ENCODE measurements around the gene BIRC2. TPM values are rescaled to one million over a fixed set of nuclear protein-coding genes. Genes with fewer than 3 reads are reported as not detected.

Gene BIRC2
- total and polyA plus RNA-seq, 8 donors: 17.3 to 301 (median 42.8) TPM

DNA sequence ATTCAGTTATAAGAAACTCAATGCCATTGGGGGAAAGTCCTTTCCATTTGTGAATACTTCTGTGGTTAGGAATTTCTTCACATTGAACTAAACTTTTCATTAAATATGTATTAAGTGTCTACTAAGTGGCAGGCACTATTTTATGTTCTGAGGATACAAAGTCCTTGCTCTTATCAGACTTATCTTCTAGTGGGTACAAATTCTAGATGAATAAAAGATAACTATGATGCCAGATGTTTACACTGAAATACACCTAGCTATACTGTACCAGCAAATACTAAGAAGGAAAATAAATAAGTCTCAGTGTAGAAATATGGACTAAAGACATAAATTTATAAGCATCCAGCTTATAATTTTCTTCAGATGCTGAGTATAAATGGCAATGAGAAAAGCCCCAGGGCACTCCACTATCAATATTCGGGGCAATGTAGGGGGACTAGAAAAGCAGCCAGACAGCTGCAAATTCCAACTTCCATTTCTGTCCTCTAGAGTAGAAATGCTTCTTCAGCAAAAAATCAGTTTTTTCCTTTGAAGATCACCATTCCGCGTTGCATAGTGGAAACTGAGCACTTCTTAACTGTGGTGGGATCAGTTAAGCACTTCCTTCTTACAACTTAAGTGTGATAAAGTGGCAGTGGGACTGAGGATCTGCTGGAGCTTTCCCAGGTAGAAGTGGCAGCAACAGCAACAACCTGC is 41.5 kb upstream of the BIRC2 start:
- intact Hi-C loops (cut with DNase I; ENCODE audit: low total_unique reads): no loop called here
- H3K27ac ChIP-seq: peak overlapping the region; percentile 42 to 86 (median 77)
- DNase-seq: no peak
- H3K36me3 ChIP-seq: no peaks in the 10 kb centered on the region
- no peak for TF ChIP-seq POLR2A (IDR thresholded peaks at IDR 0.05)
- TF ChIP-seq, protein P1, sequence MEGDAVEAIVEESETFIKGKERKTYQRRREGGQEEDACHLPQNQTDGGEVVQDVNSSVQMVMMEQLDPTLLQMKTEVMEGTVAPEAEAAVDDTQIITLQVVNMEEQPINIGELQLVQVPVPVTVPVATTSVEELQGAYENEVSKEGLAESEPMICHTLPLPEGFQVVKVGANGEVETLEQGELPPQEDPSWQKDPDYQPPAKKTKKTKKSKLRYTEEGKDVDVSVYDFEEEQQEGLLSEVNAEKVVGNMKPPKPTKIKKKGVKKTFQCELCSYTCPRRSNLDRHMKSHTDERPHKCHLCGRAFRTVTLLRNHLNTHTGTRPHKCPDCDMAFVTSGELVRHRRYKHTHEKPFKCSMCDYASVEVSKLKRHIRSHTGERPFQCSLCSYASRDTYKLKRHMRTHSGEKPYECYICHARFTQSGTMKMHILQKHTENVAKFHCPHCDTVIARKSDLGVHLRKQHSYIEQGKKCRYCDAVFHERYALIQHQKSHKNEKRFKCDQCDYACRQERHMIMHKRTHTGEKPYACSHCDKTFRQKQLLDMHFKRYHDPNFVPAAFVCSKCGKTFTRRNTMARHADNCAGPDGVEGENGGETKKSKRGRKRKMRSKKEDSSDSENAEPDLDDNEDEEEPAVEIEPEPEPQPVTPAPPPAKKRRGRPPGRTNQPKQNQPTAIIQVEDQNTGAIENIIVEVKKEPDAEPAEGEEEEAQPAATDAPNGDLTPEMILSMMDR (IDR thresholded peaks at IDR 0.05): no peak
- no peak for TF ChIP-seq EP300 (IDR thresholded peaks at IDR 0.05)
- no peak for TF ChIP-seq POLR2AphosphoS5 (IDR thresholded peaks at IDR 0.05)
- 35 to 62% (median 39%) methylated on average over 3 of the region's 3 CpGs for WGBS, 5 donors
- no peak overlapping the region for H3K4me3 ChIP-seq
- peaks cover 0 to 15% (median 9%) of the 10 kb centered on the region in 4 donors for H3K9me3 ChIP-seq
- H3K4me1 ChIP-seq: peaks cover 0 to 28% (median 19%) of the 10 kb centered on the region in 4 donors
- H3K27me3 ChIP-seq: no peaks in the 10 kb centered on the region

DNA sequence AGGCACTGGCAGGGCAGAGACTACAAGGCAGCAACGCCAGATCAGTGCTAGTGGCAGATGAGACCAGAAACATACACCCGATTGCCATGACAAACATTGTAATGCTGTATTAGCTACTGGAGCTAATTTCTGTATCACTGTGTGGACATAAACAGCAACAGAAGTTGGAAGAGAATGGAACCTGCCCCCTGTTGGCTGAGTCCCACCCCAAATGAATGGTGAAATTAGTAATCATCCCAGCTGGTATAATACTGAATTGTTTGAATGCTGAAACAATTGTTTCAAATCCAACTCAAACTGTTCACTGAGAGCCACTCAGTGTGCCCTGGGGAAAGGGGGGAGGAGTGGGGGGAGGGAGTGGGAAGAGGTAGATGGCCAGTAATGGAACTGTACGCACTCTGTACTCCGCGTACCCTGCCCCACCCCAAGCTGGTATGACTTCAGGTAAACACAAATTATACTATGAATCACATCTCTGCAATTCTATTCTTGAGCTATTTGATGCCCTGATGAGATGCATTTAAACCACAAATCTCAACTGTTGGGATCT is 40.9 kb upstream of the BIRC2 start:
- Histone ChIP-seq H3K9me3 (peaks cover 0 to 15% (median 9%) of the 10 kb centered on the region in 4 donors), H3K4me3 (no peak overlapping the region), H3K4me1 (peaks cover 0 to 28% (median 17%) of the 10 kb centered on the region in 4 donors), H3K36me3 (no peaks in the 10 kb centered on the region), H3K27me3 (no peaks in the 10 kb centered on the region), H3K27ac (peak overlapping the region; percentile 42 to 86 (median 77))
- DNase-seq: peak; percentile 69 to 83
- intact Hi-C loops (cut with DNase I; ENCODE audit: low total_unique reads): no loop called here
- peak in 1 of 3 donors; percentile 21 for TF ChIP-seq POLR2AphosphoS5 (IDR thresholded peaks at IDR 0.05)
- no peak for TF ChIP-seq POLR2A (IDR thresholded peaks at IDR 0.05)
- 32 to 55% (median 37%) methylated on average over 5 of the region's 5 CpGs for WGBS, 5 donors

DNA sequence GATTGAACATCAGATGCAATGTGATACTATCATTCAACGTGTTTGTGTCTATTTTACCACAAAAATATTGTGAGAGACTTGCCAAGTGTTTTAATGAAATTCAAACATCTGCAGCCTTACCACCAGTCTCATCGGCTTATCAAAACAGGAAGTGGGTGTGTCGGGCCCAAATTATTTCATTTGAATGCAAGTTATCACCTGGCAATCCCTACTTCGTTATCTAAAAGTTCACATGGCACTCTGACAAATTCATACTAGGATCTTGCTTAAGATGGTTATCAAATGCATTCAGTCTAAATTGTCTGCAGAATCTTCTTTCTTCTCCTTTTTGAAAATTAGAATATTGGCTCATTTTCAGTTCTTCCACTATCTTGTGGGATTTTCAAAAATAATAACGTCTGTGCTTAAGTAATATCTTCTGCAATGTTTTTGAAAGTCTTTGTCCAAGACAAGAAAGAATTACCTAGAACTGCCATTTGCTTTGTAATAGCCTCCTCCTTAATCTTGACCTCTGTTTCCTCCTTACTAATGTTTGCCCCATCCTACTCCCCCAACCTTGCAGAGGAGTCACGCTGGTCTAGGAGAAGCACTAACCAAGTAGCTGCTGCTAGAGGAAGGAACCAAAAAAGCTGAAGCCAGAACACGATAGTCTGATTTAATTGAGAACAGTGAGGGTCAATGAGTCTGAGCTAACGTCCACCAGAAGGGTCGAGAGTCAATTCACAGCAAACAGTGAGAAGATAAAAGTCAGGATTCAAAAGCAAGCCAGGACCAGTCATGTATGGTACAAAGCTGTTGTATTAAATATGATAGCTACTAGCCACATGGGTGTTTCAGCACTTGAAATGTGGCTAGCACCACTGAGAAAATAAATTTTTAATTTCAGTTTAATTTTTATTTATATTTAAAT is 39.9 kb upstream of the BIRC2 start:
- TF ChIP-seq POLR2AphosphoS5 (IDR thresholded peaks at IDR 0.05) (no peak), EP300 (IDR thresholded peaks at IDR 0.05) (no peak), POLR2A (IDR thresholded peaks at IDR 0.05) (no peak)
- TF ChIP-seq, protein P1 (IDR thresholded peaks at IDR 0.05): no peak
- H3K27me3 ChIP-seq: no peaks in the 10 kb centered on the region
- H3K27ac ChIP-seq: peak overlapping the region in 4 of 5 donors; percentile 42 to 86 (median 79)
- DNase-seq: no peak
- peaks cover 3 to 34% (median 20%) of the 10 kb centered on the region in 4 donors for H3K4me1 ChIP-seq
- peaks cover 0 to 9% (median 8%) of the 10 kb centered on the region in 4 donors for H3K9me3 ChIP-seq
- no peak overlapping the region for H3K4me3 ChIP-seq
- intact Hi-C loops (cut with DNase I; ENCODE audit: low total_unique reads): no loop called here
- WGBS, 5 donors: 12 to 23% (median 19%) methylated on average over 9 of the region's 9 CpGs
- no peaks in the 10 kb centered on the region for H3K36me3 ChIP-seq

DNA sequence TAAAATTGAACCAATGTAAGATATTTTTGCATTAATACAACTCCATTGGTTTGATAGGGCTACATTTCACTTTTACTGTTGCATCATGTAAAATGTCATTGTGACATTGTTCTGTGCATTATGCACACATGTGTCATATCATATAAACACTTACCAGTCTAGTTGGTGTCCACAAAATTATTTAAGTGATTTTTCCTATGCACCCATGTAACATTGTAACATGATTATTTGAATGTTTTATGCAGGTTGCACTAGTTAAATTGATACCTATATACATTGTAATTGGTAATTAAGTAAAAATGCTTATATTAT is 39.3 kb upstream of the BIRC2 start:
- Histone ChIP-seq H3K9me3 (peaks cover 0 to 3% (median 2%) of the 10 kb centered on the region in 4 donors), H3K27ac (peak overlapping the region in 1 of 5 donors; percentile 86), H3K27me3 (no peaks in the 10 kb centered on the region), H3K4me3 (no peak overlapping the region), H3K4me1 (peaks cover 3 to 38% (median 25%) of the 10 kb centered on the region in 4 donors), H3K36me3 (no peaks in the 10 kb centered on the region)
- intact Hi-C loops (cut with DNase I; ENCODE audit: low total_unique reads): no loop called here
- no peak for DNase-seq
- TF ChIP-seq EP300 (IDR thresholded peaks at IDR 0.05) (no peak), POLR2A (IDR thresholded peaks at IDR 0.05) (no peak), POLR2AphosphoS5 (IDR thresholded peaks at IDR 0.05) (no peak)
- TF ChIP-seq, protein P1 (IDR thresholded peaks at IDR 0.05): no peak

Data from stomach (tissue), 9 donors.